GM21526 (cell line): ENCODE results near the gene OSBPL1A.
A peak's percentile ranks its signal among the peaks of the same experiment; 100 is the strongest.

Experiments used
- ATAC-seq: cut with Tn5 transposase; IDR thresholded peaks from one replicate; pipeline ENCODE4 v1.9.1; 2021; ENCODE audit warnings: moderate library complexity; ENCODE audit not compliant: unreplicated experiment, low FRiP score

OSBPL1A gene

DNA sequence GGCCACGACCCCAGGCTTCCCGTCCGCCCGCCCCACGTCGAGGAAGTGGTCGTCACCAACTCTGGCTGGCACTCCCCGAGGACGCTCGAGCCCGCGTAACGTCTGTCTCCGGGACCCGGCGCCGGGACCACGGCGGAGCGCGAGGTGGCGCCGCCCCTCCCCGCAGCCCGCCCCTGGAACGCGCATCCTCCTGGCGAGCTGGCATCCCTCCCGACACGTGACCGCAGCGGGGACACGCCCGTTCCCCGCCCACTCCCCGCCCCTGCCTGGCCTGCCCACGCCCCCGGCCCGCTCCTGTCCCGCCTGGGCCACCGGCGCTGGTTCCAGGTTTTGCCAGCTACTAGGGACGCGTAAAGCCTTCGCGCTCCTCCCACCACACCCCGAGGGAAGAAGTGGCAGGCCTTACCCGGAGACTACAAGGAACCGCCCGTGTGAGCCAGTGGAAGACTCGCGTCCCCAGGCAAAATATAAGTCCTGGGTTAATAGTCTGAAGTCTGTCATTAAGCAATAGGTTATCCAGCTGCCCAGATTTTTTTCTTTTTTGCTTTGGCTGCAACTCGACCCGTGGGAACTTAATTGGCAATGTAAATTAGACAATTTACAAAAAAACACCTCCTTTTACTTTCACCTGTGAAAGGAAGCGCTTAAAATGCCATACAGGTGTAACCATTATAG lies at the start of gene OSBPL1A:
Gene OSBPL1A (minus strand): TSS at position 131 of the 675 bp plus-strand sequence. CDS start 20,291 bp downstream, outside the sequence.
- peak; percentile 53 for ATAC-seq

GRCh38 chr18:24446953-24447538 lies 49.4 kb upstream of the OSBPL1A start:
- ATAC-seq, result no peak

DNA sequence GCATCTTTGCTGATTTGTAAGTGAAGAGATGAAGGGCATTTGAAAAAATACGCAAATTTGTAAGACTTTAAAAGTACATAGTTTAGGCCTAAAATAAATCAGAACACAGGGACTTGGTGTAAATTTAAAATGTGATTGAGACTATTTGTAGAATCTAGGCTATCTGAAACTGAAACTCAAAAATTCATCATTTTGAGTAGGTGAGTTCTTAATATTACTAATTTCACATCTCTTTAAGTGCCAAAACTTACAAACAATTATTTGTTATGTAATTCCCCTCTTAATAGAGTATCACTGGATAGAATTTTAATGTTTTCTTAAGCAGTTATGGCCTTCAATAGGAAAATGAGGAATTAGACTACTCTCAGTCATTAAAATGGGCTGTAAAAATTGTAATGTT lies 48.8 kb upstream of the OSBPL1A start:
- ATAC-seq, result no peak

GRCh38 chr18:24443870-24444269 lies 46.2 kb upstream of the OSBPL1A start:
- ATAC-seq, result peak; percentile 80

- ATAC-seq, result no peak
These were observed 39.3 kb upstream of the OSBPL1A start for GRCh38 chr18:24436939-24437338.

DNA sequence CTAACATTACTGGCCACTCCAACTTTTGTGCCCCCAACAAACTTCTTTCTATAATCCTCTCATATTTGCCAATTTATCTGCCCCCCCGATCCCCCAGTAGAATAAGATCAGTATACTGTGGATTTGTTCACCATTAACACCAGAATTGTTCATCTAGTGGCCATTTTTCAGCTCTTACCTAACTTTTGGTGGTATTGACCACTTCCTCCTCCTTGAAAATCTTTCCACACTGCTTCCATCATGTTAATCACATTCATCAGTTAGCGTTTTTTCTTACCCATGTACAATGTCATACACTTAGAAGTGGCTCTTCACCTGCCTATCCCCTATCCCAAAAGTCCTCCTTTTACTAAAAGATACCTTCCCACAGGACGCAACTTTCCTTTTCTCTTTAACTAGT lies 35.0 kb upstream of the OSBPL1A start:
- ATAC-seq, result no peak

DNA sequence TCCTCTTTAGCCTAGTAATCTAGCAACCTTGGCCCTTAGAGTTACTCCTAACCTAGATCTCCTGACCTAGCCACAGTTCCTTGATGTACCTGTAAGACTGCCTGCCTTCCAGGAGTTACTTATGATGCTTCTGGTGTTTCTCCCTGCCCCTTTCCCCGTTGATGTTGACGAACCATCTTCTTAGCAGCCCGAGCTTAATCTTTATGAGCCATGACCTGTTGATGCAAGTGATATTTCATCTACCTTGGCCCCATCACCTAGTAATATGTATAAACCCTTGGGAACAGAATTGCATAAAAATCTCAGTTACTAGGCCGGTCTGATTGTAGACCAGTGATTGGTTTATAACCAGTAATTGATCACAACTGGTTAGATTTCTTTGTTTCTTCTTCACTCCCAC lies 31.6 kb upstream of the OSBPL1A start:
- ATAC-seq, result no peak

DNA sequence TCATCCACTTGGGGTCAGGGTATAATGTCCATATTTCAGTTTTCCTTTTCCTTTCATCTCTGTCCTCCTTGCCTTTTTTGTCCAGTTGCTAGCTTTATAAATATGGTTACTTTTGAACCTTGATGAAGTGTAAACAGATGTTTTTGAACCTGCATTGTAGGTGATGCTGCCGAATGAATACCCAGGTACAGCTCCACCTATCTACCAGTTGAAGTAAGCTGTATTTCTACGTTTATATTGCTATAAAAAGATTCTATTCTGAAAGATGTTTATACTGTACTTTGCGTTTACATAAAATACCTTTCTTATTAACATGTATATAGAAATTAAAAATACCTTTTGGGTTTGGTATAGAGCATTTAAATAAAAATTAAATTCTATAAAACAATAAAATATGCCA lies 31.1 kb upstream of the OSBPL1A start:
- ATAC-seq, result no peak

- ATAC-seq, result no peak
These were observed 29.9 kb upstream of the OSBPL1A start for GRCh38 chr18:24427484-24427883.

DNA sequence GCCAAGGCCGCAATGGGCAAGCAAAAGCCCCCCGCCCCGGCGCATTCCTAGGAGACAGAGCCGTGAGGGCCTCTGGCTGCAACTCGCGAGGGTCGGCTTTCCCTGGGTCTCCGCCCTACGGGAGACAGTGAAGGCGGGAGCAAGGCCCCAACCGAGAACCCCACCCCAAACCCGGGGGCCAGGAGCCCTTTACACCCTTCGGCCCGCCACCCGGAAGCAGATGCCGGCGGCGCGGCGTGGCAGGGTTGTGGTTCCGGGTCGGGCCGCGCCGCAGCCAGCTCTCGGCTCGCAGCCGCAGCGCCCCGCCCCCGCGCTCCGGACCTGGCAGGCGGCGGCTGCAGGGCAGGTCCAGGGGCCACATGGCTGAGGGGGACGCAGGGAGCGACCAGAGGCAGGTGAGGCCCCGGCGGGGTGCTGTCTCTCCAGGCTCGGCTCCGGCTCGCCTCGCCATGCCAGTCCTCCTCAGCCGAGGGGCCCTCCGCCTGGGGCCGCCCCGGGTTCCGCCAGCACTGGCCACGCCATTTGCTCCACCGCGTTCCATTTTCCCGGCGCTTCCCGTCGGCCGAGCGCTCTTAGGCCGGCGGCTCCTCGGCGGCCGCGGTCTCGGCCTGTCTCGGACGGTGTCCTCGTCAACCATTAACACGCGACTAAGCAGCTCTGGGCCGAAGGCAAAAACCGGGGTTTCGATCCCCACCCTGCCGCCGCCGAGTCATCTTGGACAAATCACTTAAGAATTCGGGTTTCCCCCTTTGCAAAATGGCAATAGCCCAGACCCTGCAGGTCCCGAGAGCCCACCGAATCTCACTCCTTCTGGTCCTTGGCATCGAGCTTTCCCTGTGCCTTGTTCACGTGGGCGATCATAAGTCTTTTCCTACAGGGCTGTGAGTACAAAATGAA lies 29.0 kb upstream of the OSBPL1A start, which contains the start of gene IMPACT:
Gene IMPACT (plus strand): TSS at position 273 of the 897 bp plus-strand sequence. CDS start 87 bp downstream, at position 360.
- peak; percentile 92 for ATAC-seq

DNA sequence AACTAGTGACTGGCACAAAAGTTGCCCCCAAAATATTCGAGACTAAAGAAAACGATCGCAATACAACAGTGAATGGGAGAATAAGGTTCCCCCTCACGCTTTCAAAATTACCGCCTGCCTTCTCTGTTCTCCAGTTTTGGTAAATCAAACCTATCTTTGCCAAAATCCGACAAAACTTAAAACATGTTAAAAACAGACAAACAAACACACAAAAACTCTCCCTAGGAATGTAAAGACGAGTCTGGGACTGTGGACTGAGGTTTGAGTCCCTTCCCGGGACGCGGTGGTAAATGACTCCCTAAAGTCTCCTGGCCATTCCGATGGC lies 28.4 kb upstream of the OSBPL1A start:
- no peak for ATAC-seq

- ATAC-seq, result no peak
These were observed 24.2 kb upstream of the OSBPL1A start for GRCh38 chr18:24421831-24422230.

DNA sequence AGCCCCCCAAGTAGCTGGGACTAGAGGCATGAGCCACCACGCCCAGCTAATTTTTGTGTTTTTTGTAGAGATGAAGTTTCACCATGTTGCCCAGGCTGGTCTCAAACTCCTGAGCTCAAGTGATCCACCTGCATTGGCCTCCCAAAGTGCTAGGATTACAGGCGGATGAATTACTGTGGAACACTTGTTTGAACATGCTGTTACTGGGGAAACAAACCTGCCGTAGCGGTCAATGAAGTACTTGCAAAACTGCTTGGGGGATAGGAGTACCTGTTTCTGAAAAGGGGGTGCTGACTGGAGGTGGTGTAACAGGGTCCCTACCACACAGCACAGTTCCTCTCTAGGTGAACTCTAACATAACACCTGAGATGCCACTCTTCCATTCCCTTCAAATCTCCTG lies 22.9 kb upstream of the OSBPL1A start:
- ATAC-seq, result no peak

DNA sequence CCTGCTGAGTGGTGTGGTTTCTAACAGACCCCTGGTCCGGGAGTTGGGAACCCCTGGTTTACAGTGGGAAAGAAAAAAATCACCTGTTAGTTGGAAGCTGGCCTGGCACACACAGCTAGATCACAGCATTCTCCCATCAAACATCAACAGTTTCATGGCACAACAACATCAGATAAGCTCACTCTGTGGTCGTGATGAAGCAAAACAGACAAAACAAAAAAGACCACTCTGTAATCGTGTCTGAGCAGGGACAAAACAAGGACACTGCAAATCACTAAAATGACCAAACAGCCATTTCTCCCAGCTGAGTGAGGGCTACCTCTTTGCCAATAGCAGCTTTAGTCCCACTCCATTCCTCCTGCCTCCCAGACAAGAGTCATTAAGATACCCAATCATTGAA lies 19.9 kb upstream of the OSBPL1A start:
- ATAC-seq, result no peak

DNA sequence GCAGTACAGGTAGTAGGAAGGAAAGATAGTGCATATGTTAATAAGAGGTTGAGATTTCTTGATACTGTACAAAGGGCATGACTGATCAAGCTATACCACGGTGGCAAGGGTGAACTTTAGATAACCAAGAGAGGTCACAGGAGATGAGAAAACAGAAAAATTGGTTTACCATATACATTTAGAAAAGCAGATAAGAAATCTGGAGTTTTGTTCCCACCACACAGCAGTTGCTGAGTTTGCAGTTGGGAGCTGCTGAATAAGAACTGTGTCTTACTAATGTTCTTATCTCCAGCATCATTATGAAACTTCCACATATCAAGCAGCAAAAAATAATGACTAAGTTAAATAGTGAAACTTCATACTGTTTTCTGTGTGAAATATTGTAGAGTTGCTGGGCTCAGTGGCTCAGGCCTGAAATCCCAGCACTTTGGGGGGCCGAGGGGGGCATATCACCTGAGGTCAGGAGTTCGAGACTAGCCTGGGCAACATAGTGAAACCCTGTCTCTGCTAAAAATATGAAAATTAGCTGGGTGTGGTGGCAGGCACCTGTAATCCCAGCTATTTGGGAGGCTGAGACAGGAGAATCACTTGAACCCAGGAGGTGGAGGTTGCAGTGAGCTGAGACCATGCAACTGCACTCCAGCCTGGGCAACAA lies 16.9 kb upstream of the OSBPL1A start:
- peak; percentile 56 for ATAC-seq

DNA sequence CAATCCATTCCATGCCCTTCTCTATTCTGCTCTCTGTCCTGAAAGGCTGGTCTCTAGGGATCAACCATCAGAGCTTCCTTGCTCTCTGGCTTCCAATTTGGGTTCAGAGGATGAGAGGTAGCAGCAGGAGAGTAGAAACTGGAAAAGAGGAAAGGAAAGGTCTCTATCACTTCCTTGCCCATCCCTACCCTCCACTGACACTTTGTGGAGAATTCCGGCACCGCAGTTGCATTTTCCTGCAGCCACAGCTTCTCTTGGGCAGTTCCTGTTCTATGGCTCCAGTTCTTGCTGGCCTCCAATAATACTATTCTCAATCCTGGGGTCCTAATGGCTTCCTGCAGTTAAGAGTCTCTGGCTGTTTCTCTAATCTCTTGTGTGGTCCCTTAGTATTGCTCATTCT lies 15.5 kb upstream of the OSBPL1A start:
- no peak for ATAC-seq

GRCh38 chr18:24408496-24408895 lies 10.9 kb upstream of the OSBPL1A start:
- no peak for ATAC-seq

DNA sequence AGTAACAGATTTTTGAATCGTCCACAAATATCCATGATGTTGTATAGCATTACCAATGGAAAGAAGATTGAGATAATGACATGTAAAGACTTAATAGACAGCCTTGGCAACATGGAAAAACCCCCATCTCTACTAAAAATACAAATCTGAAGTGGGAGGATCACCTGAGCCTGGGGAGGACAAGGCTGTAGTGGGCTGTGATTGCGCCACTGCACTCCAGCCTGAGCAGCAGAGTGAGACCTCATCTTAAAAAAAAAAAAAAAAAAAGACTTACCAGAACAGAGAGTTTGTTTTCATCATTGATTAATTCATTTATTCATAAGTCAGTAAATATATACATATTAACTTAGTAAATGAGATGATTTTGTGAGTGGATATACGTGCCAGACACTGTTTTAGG lies 7.0 kb upstream of the OSBPL1A start:
- no peak for ATAC-seq

DNA sequence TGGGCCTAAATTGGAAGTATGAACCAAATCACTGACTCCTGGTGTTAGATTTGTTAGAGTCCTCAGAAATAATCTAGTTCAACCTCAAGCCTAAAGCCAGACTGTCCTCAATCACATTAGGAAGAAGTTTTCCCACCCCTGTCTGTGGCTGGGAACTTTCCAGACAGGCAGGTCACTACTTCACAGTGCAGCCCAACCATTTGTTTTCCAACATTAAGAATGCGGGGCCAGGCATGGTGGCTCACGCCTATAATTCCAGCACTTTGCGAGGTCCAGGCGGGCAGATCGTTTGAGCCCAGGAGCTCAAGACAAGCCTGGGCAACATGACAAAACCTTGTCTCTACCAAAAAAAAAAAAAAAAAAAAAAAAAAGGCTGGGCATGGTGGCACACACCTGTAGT lies 5.5 kb upstream of the OSBPL1A start:
- no peak for ATAC-seq

- no peak for ATAC-seq
These were observed 4.7 kb upstream of the OSBPL1A start for GRCh38 chr18:24402209-24402785.

DNA sequence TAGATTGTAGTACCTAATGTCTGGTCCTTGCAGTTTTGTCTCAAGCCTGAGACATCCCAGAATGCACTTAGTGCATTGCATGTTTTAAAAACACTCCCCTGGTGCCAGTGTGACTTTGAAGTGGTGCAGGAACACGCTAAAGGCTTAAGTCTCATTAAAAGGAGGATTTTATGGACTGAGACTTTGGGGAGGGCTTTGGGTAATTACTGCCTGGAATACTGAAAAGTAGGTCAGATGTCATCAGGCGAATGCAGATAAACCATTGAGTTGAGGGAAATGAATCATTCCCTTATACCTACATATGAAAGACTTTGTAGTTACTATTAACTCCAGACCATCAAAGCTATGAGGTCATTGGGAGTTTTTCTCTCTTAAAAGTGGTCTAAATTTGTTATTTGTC lies 3.0 kb upstream of the OSBPL1A start:
- ATAC-seq, result no peak
